Neuronal stem cell (in vitro differentiated cells): Measurements from ENCODE around the gene FAM107B.

Source experiments
- DNase-seq: peaks from one replicate; pipeline ENCODE4 v3.0.0-alpha.2; 2013; ENCODE audit warnings: low spot score
- H2AFZ ChIP-seq: one replicate; pipeline ENCODE4 v1.6.1; 2013; ENCODE audit warnings: mild to moderate bottlenecking, low read length, inconsistent platforms
- H2AK5ac ChIP-seq: 2 replicates; pipeline ENCODE4 v1.6.1; 2013; ENCODE audit warnings: low read depth, mild to moderate bottlenecking, inconsistent platforms, low read length, moderate library complexity, mixed read lengths
- H2BK120ac ChIP-seq: 2 replicates; pipeline ENCODE4 v1.6.1; 2013; ENCODE audit warnings: low read depth, mild to moderate bottlenecking, inconsistent platforms, low read length, moderate library complexity, mixed read lengths
- H2BK12ac ChIP-seq: one replicate; pipeline ENCODE4 v1.6.1; 2013; ENCODE audit warnings: low read length, inconsistent platforms
- H2BK15ac ChIP-seq: 2 replicates; pipeline ENCODE4 v1.6.1; 2013; ENCODE audit warnings: mild to moderate bottlenecking, low read length, inconsistent platforms, mixed read lengths
- H2BK5ac ChIP-seq: one replicate; pipeline ENCODE4 v1.6.1; 2013; ENCODE audit warnings: inconsistent platforms, mild to moderate bottlenecking, low read length, moderate library complexity
- H3K14ac ChIP-seq: one replicate; pipeline ENCODE4 v1.6.1; 2013; ENCODE audit warnings: low read length, inconsistent platforms
- H3K18ac ChIP-seq: 2 replicates; pipeline ENCODE4 v1.6.1; 2013; ENCODE audit warnings: low read length, inconsistent platforms
- H3K23ac ChIP-seq: 2 replicates; pipeline ENCODE4 v1.6.1; 2013; ENCODE audit warnings: low read depth, mild to moderate bottlenecking, mixed read lengths, low read length, inconsistent platforms; ENCODE audit not compliant: poor library complexity
- H3K27ac ChIP-seq: replicated peaks from 3 replicates; pipeline ENCODE4 v1.5.1; 2013; ENCODE audit warnings: low read length, inconsistent platforms
- H3K27me3 ChIP-seq, 3 experiments: 2 replicates each; pipeline ENCODE4 v1.6.1; 2013; ENCODE audit warnings: low read length in 3 of 3, mild to moderate bottlenecking in 2 of 3, inconsistent platforms in 1 of 3, low read depth in 1 of 3, mixed read lengths in 1 of 3, moderate library complexity in 1 of 3; ENCODE audit not compliant: control insufficient read depth in 3 of 3, insufficient read depth in 3 of 3
- H3K36me3 ChIP-seq, 2 donors: replicated peaks in 1 of 2; 2 replicates each; pipeline ENCODE4 v1.6.1; 2013; ENCODE audit warnings: low read length in 2 of 2; ENCODE audit not compliant: control insufficient read depth in 2 of 2, insufficient read depth in 2 of 2
- H3K4ac ChIP-seq: 2 replicates; pipeline ENCODE4 v1.6.1; 2013; ENCODE audit warnings: inconsistent platforms, mild to moderate bottlenecking, low read length, moderate library complexity
- H3K4me1 ChIP-seq, 2 donors: 1 replicate in 1 of 2; 2 replicates in 1 of 2; pipeline ENCODE4 v1.6.1; 2013; ENCODE audit warnings: low read length in 2 of 2, low read depth in 1 of 2; ENCODE audit not compliant: control insufficient read depth in 2 of 2, insufficient read depth in 1 of 2
- H3K4me2 ChIP-seq: one replicate; pipeline ENCODE4 v1.6.1; 2013; ENCODE audit warnings: mild to moderate bottlenecking, low read length, inconsistent platforms; ENCODE audit not compliant: insufficient read depth, poor library complexity, severe bottlenecking
- H3K4me3 ChIP-seq, 2 donors: 2 replicates each; pipeline ENCODE4 v1.5.1; 2013; ENCODE audit warnings: low read length in 2 of 2, mild to moderate bottlenecking in 2 of 2, inconsistent platforms in 1 of 2, moderate library complexity in 1 of 2
- H3K79me1 ChIP-seq: one replicate; pipeline ENCODE4 v1.6.1; 2013; ENCODE audit warnings: low read depth, mild to moderate bottlenecking, inconsistent platforms, low read length, moderate library complexity
- H3K9ac ChIP-seq: one replicate; pipeline ENCODE4 v1.6.1; 2013; ENCODE audit warnings: mild to moderate bottlenecking, low read depth, low read length, inconsistent platforms; ENCODE audit not compliant: poor library complexity
- H3K9me3 ChIP-seq, 2 donors: replicated peaks in 1 of 2; 2 replicates each; pipeline versions ENCODE3 to v1.6.1; 2013; ENCODE audit warnings: low read length in 2 of 2, mild to moderate bottlenecking in 2 of 2, inconsistent platforms in 1 of 2, low read depth in 1 of 2, mixed read lengths in 1 of 2, moderate library complexity in 1 of 2; ENCODE audit not compliant: control insufficient read depth in 2 of 2, insufficient read depth in 1 of 2
- H4K8ac ChIP-seq: one replicate; pipeline ENCODE4 v1.6.1; 2013; ENCODE audit warnings: low read depth, mild to moderate bottlenecking, inconsistent platforms, low read length, moderate library complexity
- H4K91ac ChIP-seq: one replicate; pipeline ENCODE4 v1.6.1; 2013; ENCODE audit warnings: low read length, low read depth, mild to moderate bottlenecking, inconsistent platforms; ENCODE audit not compliant: poor library complexity
- WGBS, 2 donors: extraction: QIAGEN DNeasy Blood & Tissue Kit; methylation state at CpG; one replicate each; pipeline ENCODE4 v1.1.7; 2013; ENCODE audit warnings: missing lambda C conversion rate in 2 of 2, mixed read lengths in 1 of 2; ENCODE audit not compliant: insufficient read length in 2 of 2, insufficient replicate concordance in 1 of 2; ENCODE audit errors: extremely low coverage in 2 of 2; 5-methylcytosine and 5-hydroxymethylcytosine counted together

Gene FAM107B

DNA sequence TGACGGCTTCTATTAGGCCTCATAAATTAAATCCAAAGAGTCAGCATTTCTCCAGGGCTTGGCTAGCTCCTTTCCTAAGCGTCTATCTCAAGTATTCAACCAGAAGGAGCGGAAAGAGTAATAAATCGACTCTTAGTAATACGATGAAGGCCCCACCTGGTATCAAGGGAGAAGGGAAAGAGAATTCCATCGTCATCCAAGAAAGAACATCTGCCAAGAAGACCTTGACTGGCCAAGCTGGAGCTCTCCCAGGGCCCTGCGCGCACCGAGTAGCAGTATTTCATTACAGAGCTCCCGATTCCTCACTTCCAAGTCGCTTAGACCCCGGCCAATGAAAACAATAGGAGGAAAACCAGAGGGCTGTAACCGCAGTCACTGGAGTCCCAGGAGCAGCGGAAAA, 266.0 kb downstream of the FAM107B start:
- H3K4me1 ChIP-seq = no peaks in the 10 kb centered on the region
- H3K14ac ChIP-seq = no peak overlapping the region
- H3K9ac ChIP-seq = no peak overlapping the region
- no peak overlapping the region for H2BK12ac ChIP-seq
- H2AFZ ChIP-seq = no peak overlapping the region
- no peak overlapping the region for H2BK5ac ChIP-seq
- H3K79me1 ChIP-seq = no peaks in the 10 kb centered on the region
- no peak overlapping the region for H3K4me2 ChIP-seq
- H2BK120ac ChIP-seq = no peak overlapping the region
- no peaks in the 10 kb centered on the region for H3K27me3 ChIP-seq
- H3K18ac ChIP-seq = no peak overlapping the region
- no peak overlapping the region for H3K27ac ChIP-seq
- no peak overlapping the region for H2AK5ac ChIP-seq
- no peak for DNase-seq
- no peaks in the 10 kb centered on the region for H3K36me3 ChIP-seq
- H3K4me3 ChIP-seq = no peak overlapping the region
- no peak overlapping the region for H2BK15ac ChIP-seq
- no peak overlapping the region for H4K8ac ChIP-seq
- H3K4ac ChIP-seq = no peak overlapping the region
- H4K91ac ChIP-seq = no peak overlapping the region
- H3K9me3 ChIP-seq = peaks cover 0 to 17% of the 10 kb centered on the region in 2 donors
- no CpG with 5 or more reads among the region's 14 CpGs for WGBS, 2 donors
- no peak overlapping the region for H3K23ac ChIP-seq

- Histone ChIP-seq H2BK5ac (no peak overlapping the region), H3K9ac (no peak overlapping the region), H3K14ac (no peak overlapping the region), H2BK15ac (no peak overlapping the region), H3K4ac (no peak overlapping the region), H3K36me3 (no peaks in the 10 kb centered on the region), H2BK12ac (no peak overlapping the region), H3K79me1 (no peaks in the 10 kb centered on the region), H3K4me2 (no peak overlapping the region), H3K27ac (no peak overlapping the region), H3K4me3 (no peak overlapping the region), H2AFZ (no peak overlapping the region), H2AK5ac (no peak overlapping the region), H3K4me1 (no peaks in the 10 kb centered on the region), H3K9me3 (peaks cover 0 to 17% of the 10 kb centered on the region in 2 donors), H4K8ac (no peak overlapping the region), H3K27me3 (no peaks in the 10 kb centered on the region), H2BK120ac (no peak overlapping the region), H3K18ac (no peak overlapping the region), H4K91ac (no peak overlapping the region), H3K23ac (no peak overlapping the region)
- no CpG with 5 or more reads among the region's 4 CpGs for WGBS, 2 donors
- no peak for DNase-seq
Measured at GRCh38 chr10:14507781-14508180, 266.9 kb downstream of the FAM107B start.

- Histone ChIP-seq H3K18ac (no peak overlapping the region), H2BK120ac (no peak overlapping the region), H3K4me2 (no peak overlapping the region), H2BK15ac (no peak overlapping the region), H3K4me3 (no peak overlapping the region), H3K14ac (no peak overlapping the region), H3K9ac (no peak overlapping the region), H3K79me1 (no peaks in the 10 kb centered on the region), H3K27me3 (no peaks in the 10 kb centered on the region), H2BK12ac (no peak overlapping the region), H4K8ac (no peak overlapping the region), H3K27ac (no peak overlapping the region), H4K91ac (no peak overlapping the region), H3K36me3 (no peaks in the 10 kb centered on the region), H2AK5ac (no peak overlapping the region), H2AFZ (no peak overlapping the region), H3K4ac (no peak overlapping the region), H3K23ac (no peak overlapping the region), H3K4me1 (peaks cover 0 to 2% of the 10 kb centered on the region in 2 donors), H2BK5ac (no peak overlapping the region), H3K9me3 (peaks cover 0 to 17% of the 10 kb centered on the region in 2 donors)
- no CpG with 5 or more reads among the region's 6 CpGs for WGBS, 2 donors
- no peak for DNase-seq
Measured at GRCh38 chr10:14507176-14507575, 267.5 kb downstream of the FAM107B start.

DNA sequence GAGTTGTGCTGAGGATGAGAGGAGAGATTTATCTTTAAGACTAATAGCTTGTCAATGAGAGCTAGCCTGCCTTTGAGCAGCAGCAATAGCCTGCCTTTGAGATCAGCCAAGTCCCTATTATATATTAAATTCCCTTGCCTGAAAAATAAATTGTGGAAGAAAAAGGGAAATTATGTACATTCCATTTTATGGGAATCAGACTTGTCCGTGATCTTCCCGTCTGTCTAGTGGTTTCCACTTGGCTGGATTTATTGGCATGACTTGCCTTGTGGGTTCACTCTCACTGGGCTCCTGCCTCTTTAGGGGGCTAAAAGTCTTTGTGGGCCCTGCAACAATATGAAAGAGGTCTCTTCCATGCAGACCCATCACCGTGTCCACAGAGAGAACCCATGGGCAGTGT, 272.3 kb downstream of the FAM107B start:
- Histone ChIP-seq H3K4me3 (no peak overlapping the region), H4K91ac (no peak overlapping the region), H3K23ac (no peak overlapping the region), H3K4me1 (peaks cover 0 to 2% of the 10 kb centered on the region in 2 donors), H3K18ac (no peak overlapping the region), H3K4me2 (no peak overlapping the region), H2BK5ac (no peak overlapping the region), H3K14ac (no peak overlapping the region), H4K8ac (no peak overlapping the region), H3K4ac (no peak overlapping the region), H2BK12ac (no peak overlapping the region), H3K27me3 (no peaks in the 10 kb centered on the region), H3K79me1 (no peaks in the 10 kb centered on the region), H3K9ac (no peak overlapping the region), H3K27ac (no peak overlapping the region), H2AK5ac (no peak overlapping the region), H3K9me3 (no peaks in the 10 kb centered on the region), H3K36me3 (no peaks in the 10 kb centered on the region), H2AFZ (no peak overlapping the region), H2BK15ac (no peak overlapping the region), H2BK120ac (no peak overlapping the region)
- DNase-seq = no peak
- no CpG with 5 or more reads among the region's 3 CpGs for WGBS, 2 donors
